ENCODE results near the gene SPDL1.

The SPDL1 gene

GRCh38 chr5:169635936-169636335 lies 52.4 kb downstream of the SPDL1 start:
- H3K79me1 ChIP-seq (replicated peaks; ENCODE audit: low read length, poor library complexity, severe bottlenecking), result no peaks in the 10 kb centered on the region
- no peak overlapping the region for H2AFZ ChIP-seq (ENCODE audit: low read depth, low read length)
- peaks cover 14% of the 10 kb centered on the region for H3K9me3 ChIP-seq (ENCODE audit: control insufficient read depth, low read length)
- WGBS, result 90% methylated on average over 1 of the region's 1 CpG
- H3K36me3 ChIP-seq (ENCODE audit: control insufficient read depth in 1 of 2, insufficient read depth in 2 of 2, low read depth in 1 of 2, low read length in 2 of 2), result no peaks in the 10 kb centered on the region
- no peak overlapping the region for H3K23ac ChIP-seq (ENCODE audit: low read length in 2 of 2)
- H3K27me3 ChIP-seq (ENCODE audit: control insufficient read depth in 1 of 2, insufficient read depth in 1 of 2, low read length in 2 of 2), result no peaks in the 10 kb centered on the region
- no peak overlapping the region for H3K9ac ChIP-seq (ENCODE audit: low read length)
- no peak overlapping the region for H3K18ac ChIP-seq (ENCODE audit: low read depth in 1 of 2, low read length in 2 of 2)
- no peak overlapping the region for H4K8ac ChIP-seq (ENCODE audit: low read length)
- no peak overlapping the region for H2BK15ac ChIP-seq (ENCODE audit: low read depth, poor library complexity, severe bottlenecking)
- peaks cover 9% of the 10 kb centered on the region for H3K4me1 ChIP-seq (ENCODE audit: control insufficient read depth, insufficient read depth, low read depth, low read length)
- H2BK12ac ChIP-seq (ENCODE audit: low read length in 2 of 2), result no peak overlapping the region
- H2AK5ac ChIP-seq (ENCODE audit: low read length, severe bottlenecking), result no peak overlapping the region
- H2BK120ac ChIP-seq (ENCODE audit: low read depth, low read length), result no peak overlapping the region
- no peak for DNase-seq
- no peak overlapping the region for H3K4me2 ChIP-seq (ENCODE audit: low read length, poor library complexity, severe bottlenecking)
- no peak overlapping the region for H2BK5ac ChIP-seq (ENCODE audit: low read depth, low read length, poor library complexity, severe bottlenecking)
- H3K14ac ChIP-seq (ENCODE audit: low read length in 2 of 2), result no peak overlapping the region
- H3K4me3 ChIP-seq (ENCODE audit: insufficient read depth in 1 of 2, low read depth in 1 of 2, low read length in 2 of 2), result no peak overlapping the region
- H4K91ac ChIP-seq (ENCODE audit: low read length), result no peak overlapping the region
- no peak overlapping the region for H3K27ac ChIP-seq (ENCODE audit: low read length, poor library complexity, severe bottlenecking)
- no peak overlapping the region for H3K4ac ChIP-seq (ENCODE audit: low read depth in 1 of 2, low read length in 2 of 2)

DNA sequence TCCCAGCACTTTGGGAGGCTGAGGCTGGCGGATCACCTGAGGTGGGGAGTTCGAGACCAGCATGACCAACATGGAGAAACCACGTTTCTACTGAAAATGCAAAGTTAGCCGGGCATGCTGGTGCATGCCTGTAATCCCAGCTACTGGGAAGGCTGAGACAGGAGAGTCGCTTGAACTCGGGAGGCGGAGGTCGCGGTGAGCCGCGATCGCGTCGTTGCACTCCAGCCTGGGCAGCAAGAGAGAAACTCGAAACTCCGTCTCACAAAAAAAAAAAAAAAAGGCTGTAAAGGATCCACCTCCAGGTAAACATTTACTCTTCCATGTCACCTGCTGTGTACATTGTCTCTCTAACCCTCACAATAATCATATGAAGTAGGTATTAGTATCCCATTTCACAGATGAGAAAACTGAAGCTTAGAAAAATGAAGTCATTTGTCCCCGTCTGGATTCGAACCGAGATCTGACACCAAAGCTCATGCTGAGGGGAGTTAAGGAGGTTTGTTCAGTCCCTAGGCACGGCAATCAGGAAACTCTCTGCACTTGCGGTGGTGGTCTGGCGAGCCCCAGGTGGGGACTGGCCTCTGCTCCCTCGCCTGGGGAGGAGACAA lies 53.0 kb downstream of the SPDL1 start:
- H3K9ac ChIP-seq (ENCODE audit: low read length), result peak overlapping the region; percentile 24
- no peak for DNase-seq

DNA sequence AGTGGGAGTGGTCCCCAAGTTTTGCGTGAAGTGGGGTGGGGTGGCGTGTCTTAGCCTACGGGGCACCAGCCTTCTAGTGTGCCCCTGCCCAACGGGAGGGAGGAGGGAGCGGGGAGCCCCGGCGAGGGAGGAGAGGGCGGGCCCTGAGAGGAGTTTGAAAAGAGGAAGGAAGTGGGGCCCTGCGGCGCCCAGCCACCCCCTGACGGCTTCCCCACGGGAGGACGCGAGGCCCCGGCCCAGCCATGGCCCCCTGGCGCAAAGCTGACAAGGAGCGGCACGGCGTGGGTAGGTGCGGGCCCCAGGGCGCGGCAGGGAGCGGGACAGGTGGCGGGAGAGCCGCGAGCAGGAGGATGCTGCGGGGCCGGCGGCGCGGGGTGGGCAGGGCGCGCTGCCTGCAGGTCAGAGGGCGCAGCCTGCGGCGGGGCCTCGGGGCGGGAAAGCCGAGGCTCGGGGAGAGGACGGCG lies 53.5 kb downstream of the SPDL1 start, which contains the start of gene DOCK2:
Gene DOCK2, plus strand, starts transcription at position 191 of the 464 bp plus-strand sequence. Its CDS starts 52 bp downstream, at position 243.
- Histone ChIP-seq H2AK5ac (ENCODE audit: low read length, severe bottlenecking) (no peak within 1 kb of the TSS), H3K27me3 (ENCODE audit: control insufficient read depth in 1 of 2, insufficient read depth in 1 of 2, low read length in 2 of 2) (no peaks in the 10 kb centered on the region), H2BK12ac (ENCODE audit: low read length in 2 of 2) (peak within 1 kb of the TSS; percentile 11 to 93), H3K79me1 (replicated peaks; ENCODE audit: low read length, poor library complexity, severe bottlenecking) (no peaks in the 10 kb centered on the region), H4K91ac (ENCODE audit: low read length) (peak within 1 kb of the TSS; percentile 75), H3K18ac (ENCODE audit: low read depth in 1 of 2, low read length in 2 of 2) (peak within 1 kb of the TSS; percentile 64 to 85), H3K14ac (ENCODE audit: low read length in 2 of 2) (peak within 1 kb of the TSS in 1 of 2 experiments; percentile 61), H4K8ac (ENCODE audit: low read length) (peak within 1 kb of the TSS; percentile 83), H3K4me3 (ENCODE audit: insufficient read depth in 1 of 2, low read depth in 1 of 2, low read length in 2 of 2) (peak within 1 kb of the TSS; percentile 62 to 70), H3K27ac (ENCODE audit: low read length, poor library complexity, severe bottlenecking) (no peak within 1 kb of the TSS), H3K4ac (ENCODE audit: low read depth in 1 of 2, low read length in 2 of 2) (peak within 1 kb of the TSS; percentile 46 to 74), H3K9me3 (ENCODE audit: control insufficient read depth, low read length) (peaks cover 14% of the 10 kb centered on the region), H2BK5ac (ENCODE audit: low read depth, low read length, poor library complexity, severe bottlenecking) (no peak within 1 kb of the TSS), H2BK15ac (ENCODE audit: low read depth, poor library complexity, severe bottlenecking) (no peak within 1 kb of the TSS), H3K4me2 (ENCODE audit: low read length, poor library complexity, severe bottlenecking) (peak within 1 kb of the TSS; percentile 75), H3K23ac (ENCODE audit: low read length in 2 of 2) (peak within 1 kb of the TSS in 1 of 2 experiments; percentile 85), H3K36me3 (ENCODE audit: control insufficient read depth in 1 of 2, insufficient read depth in 2 of 2, low read depth in 1 of 2, low read length in 2 of 2) (no peaks in the 10 kb centered on the region), H3K9ac (ENCODE audit: low read length) (peak within 1 kb of the TSS; percentile 37), H2BK120ac (ENCODE audit: low read depth, low read length) (no peak within 1 kb of the TSS), H3K4me1 (ENCODE audit: control insufficient read depth, insufficient read depth, low read depth, low read length) (peaks cover 9% of the 10 kb centered on the region), H2AFZ (ENCODE audit: low read depth, low read length) (peak within 1 kb of the TSS; percentile 85)
- WGBS, result 2% methylated on average over 36 of the region's 42 CpGs
- DNase-seq, result no peak

More for the DNA sequence above, 53.0 kb downstream of the SPDL1 start:
- Histone ChIP-seq H3K27me3 (ENCODE audit: control insufficient read depth in 1 of 2, insufficient read depth in 1 of 2, low read length in 2 of 2) (no peaks in the 10 kb centered on the region), H3K18ac (ENCODE audit: low read depth in 1 of 2, low read length in 2 of 2) (peak overlapping the region; percentile 64 to 85), H4K91ac (ENCODE audit: low read length) (peak overlapping the region; percentile 75), H3K4me1 (ENCODE audit: control insufficient read depth, insufficient read depth, low read depth, low read length) (peaks cover 9% of the 10 kb centered on the region), H2BK5ac (ENCODE audit: low read depth, low read length, poor library complexity, severe bottlenecking) (no peak overlapping the region), H3K23ac (ENCODE audit: low read length in 2 of 2) (peak overlapping the region in 1 of 2 experiments; percentile 85), H3K4me2 (ENCODE audit: low read length, poor library complexity, severe bottlenecking) (peak overlapping the region; percentile 75), H3K9me3 (ENCODE audit: control insufficient read depth, low read length) (peaks cover 14% of the 10 kb centered on the region), H3K4me3 (ENCODE audit: insufficient read depth in 1 of 2, low read depth in 1 of 2, low read length in 2 of 2) (peak overlapping the region; percentile 62 to 70), H3K79me1 (replicated peaks; ENCODE audit: low read length, poor library complexity, severe bottlenecking) (no peaks in the 10 kb centered on the region), H3K27ac (ENCODE audit: low read length, poor library complexity, severe bottlenecking) (no peak overlapping the region), H2AFZ (ENCODE audit: low read depth, low read length) (peak overlapping the region; percentile 85), H3K36me3 (ENCODE audit: control insufficient read depth in 1 of 2, insufficient read depth in 2 of 2, low read depth in 1 of 2, low read length in 2 of 2) (no peaks in the 10 kb centered on the region), H2BK15ac (ENCODE audit: low read depth, poor library complexity, severe bottlenecking) (no peak overlapping the region), H2BK120ac (ENCODE audit: low read depth, low read length) (no peak overlapping the region), H2AK5ac (ENCODE audit: low read length, severe bottlenecking) (no peak overlapping the region), H2BK12ac (ENCODE audit: low read length in 2 of 2) (peak overlapping the region; percentile 11 to 93), H3K4ac (ENCODE audit: low read depth in 1 of 2, low read length in 2 of 2) (peak overlapping the region in 1 of 2 experiments; percentile 46), H4K8ac (ENCODE audit: low read length) (peak overlapping the region; percentile 83), H3K14ac (ENCODE audit: low read length in 2 of 2) (peak overlapping the region in 1 of 2 experiments; percentile 51)
- WGBS, result 35% methylated on average over 23 of the region's 23 CpGs

GRCh38 chr5:169637549-169638121 lies 54.1 kb downstream of the SPDL1 start:
- Histone ChIP-seq H3K4me1 (ENCODE audit: control insufficient read depth, insufficient read depth, low read depth, low read length) (peaks cover 9% of the 10 kb centered on the region), H2BK15ac (ENCODE audit: low read depth, poor library complexity, severe bottlenecking) (no peak overlapping the region), H3K27me3 (ENCODE audit: control insufficient read depth in 1 of 2, insufficient read depth in 1 of 2, low read length in 2 of 2) (no peaks in the 10 kb centered on the region), H3K36me3 (ENCODE audit: control insufficient read depth in 1 of 2, insufficient read depth in 2 of 2, low read depth in 1 of 2, low read length in 2 of 2) (no peaks in the 10 kb centered on the region), H3K4ac (ENCODE audit: low read depth in 1 of 2, low read length in 2 of 2) (peak overlapping the region; percentile 40 to 74), H3K9ac (ENCODE audit: low read length) (peak overlapping the region; percentile 37), H3K4me2 (ENCODE audit: low read length, poor library complexity, severe bottlenecking) (peak overlapping the region; percentile 75), H3K79me1 (replicated peaks; ENCODE audit: low read length, poor library complexity, severe bottlenecking) (no peaks in the 10 kb centered on the region), H3K18ac (ENCODE audit: low read depth in 1 of 2, low read length in 2 of 2) (peak overlapping the region; percentile 64 to 74), H3K14ac (ENCODE audit: low read length in 2 of 2) (peak overlapping the region in 1 of 2 experiments; percentile 20), H3K9me3 (ENCODE audit: control insufficient read depth, low read length) (peaks cover 14% of the 10 kb centered on the region), H4K91ac (ENCODE audit: low read length) (peak overlapping the region; percentile 75), H2AK5ac (ENCODE audit: low read length, severe bottlenecking) (no peak overlapping the region), H4K8ac (ENCODE audit: low read length) (peak overlapping the region; percentile 83), H3K23ac (ENCODE audit: low read length in 2 of 2) (no peak overlapping the region), H2BK5ac (ENCODE audit: low read depth, low read length, poor library complexity, severe bottlenecking) (no peak overlapping the region), H2AFZ (ENCODE audit: low read depth, low read length) (peak overlapping the region; percentile 85), H3K4me3 (ENCODE audit: insufficient read depth in 1 of 2, low read depth in 1 of 2, low read length in 2 of 2) (peak overlapping the region; percentile 62 to 70), H3K27ac (ENCODE audit: low read length, poor library complexity, severe bottlenecking) (no peak overlapping the region), H2BK120ac (ENCODE audit: low read depth, low read length) (no peak overlapping the region), H2BK12ac (ENCODE audit: low read length in 2 of 2) (peak overlapping the region in 1 of 2 experiments; percentile 93)
- no peak for DNase-seq
- 34% methylated on average over 18 of the region's 18 CpGs for WGBS
